GM12878 (cell line): ENCODE measurements around the gene EPHA4.

Experiments
- CREB1 ChIP-seq: IDR thresholded peaks from 2 replicates; pipeline ENCODE4 v1.6.1; 2012; ENCODE audit warnings: low read depth, mild to moderate bottlenecking, inconsistent platforms
- EZH2 ChIP-seq: IDR thresholded peaks from 2 replicates; pipeline ENCODE4 v1.6.1; 2012; ENCODE audit warnings: low read depth, mild to moderate bottlenecking, control low read depth, inconsistent platforms, low read length, borderline replicate concordance; ENCODE audit not compliant: control insufficient read depth
- FOS ChIP-seq: IDR thresholded peaks from 3 replicates; pipeline ENCODE4 v1.6.1; 2011; ENCODE audit warnings: borderline replicate concordance; ENCODE audit not compliant: insufficient read length; ENCODE audit errors: extremely low read depth
- IRF3 ChIP-seq: fragments of 450-650 bp; IDR thresholded peaks from 2 replicates; pipeline ENCODE4 v1.6.1; 2014; ENCODE audit warnings: mild to moderate bottlenecking
- IRF4 ChIP-seq: IDR thresholded peaks from 2 replicates; pipeline ENCODE4 v1.6.1; 2011; ENCODE audit warnings: low read depth, low read length
- NKRF ChIP-seq: fragments of 450-650 bp; conservative IDR thresholded peaks from 2 replicates; pipeline ENCODE4 v1.6.1; 2017; ENCODE audit warnings: mild to moderate bottlenecking, moderate library complexity
- POLR2A ChIP-seq: IDR thresholded peaks from 2 replicates; pipeline ENCODE4 v1.6.1; 2011; ENCODE audit warnings: low read depth, mild to moderate bottlenecking, low read length
- SIN3A ChIP-seq: IDR thresholded peaks from 2 replicates; pipeline ENCODE4 v1.6.1; 2012; ENCODE audit warnings: low read depth, low read length, improper control_type of control experiment
- TF ChIP-seq, protein P1 (sequence below), 3 experiments: IDR thresholded peaks in 2 of 3; conservative IDR thresholded peaks in 1 of 3; 2 replicates each; pipeline ENCODE4 v1.5.1; 2011; ENCODE audit warnings: low read depth in 3 of 3, low read length in 3 of 3, mild to moderate bottlenecking in 3 of 3, control low read depth in 2 of 3, moderate library complexity in 2 of 3, inconsistent platforms in 1 of 3, mixed read lengths in 1 of 3; ENCODE audit not compliant: control insufficient read depth in 2 of 3, insufficient read depth in 1 of 3; ENCODE audit errors: extremely low read depth in 1 of 3

GRCh38 chr2:221529177-221529942 lies 42.7 kb downstream of the EPHA4 start:
- no peak for TF ChIP-seq SIN3A
- TF ChIP-seq IRF3: no peak
- TF ChIP-seq CREB1: no peak
- TF ChIP-seq, protein P1, sequence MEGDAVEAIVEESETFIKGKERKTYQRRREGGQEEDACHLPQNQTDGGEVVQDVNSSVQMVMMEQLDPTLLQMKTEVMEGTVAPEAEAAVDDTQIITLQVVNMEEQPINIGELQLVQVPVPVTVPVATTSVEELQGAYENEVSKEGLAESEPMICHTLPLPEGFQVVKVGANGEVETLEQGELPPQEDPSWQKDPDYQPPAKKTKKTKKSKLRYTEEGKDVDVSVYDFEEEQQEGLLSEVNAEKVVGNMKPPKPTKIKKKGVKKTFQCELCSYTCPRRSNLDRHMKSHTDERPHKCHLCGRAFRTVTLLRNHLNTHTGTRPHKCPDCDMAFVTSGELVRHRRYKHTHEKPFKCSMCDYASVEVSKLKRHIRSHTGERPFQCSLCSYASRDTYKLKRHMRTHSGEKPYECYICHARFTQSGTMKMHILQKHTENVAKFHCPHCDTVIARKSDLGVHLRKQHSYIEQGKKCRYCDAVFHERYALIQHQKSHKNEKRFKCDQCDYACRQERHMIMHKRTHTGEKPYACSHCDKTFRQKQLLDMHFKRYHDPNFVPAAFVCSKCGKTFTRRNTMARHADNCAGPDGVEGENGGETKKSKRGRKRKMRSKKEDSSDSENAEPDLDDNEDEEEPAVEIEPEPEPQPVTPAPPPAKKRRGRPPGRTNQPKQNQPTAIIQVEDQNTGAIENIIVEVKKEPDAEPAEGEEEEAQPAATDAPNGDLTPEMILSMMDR (IDR thresholded peaks at IDR 0.05 in 2 of 3, conservative IDR thresholded peaks at IDR 0.05 in 1 of 3; ENCODE audit: control insufficient read depth in 2 of 3, extremely low read depth in 1 of 3, insufficient read depth in 1 of 3, low read depth in 3 of 3, low read length in 3 of 3): no peak
- no peak for TF ChIP-seq POLR2A
- no peak for TF ChIP-seq NKRF
- TF ChIP-seq EZH2: no peak
- TF ChIP-seq FOS: no peak
- TF ChIP-seq IRF4: no peak
